Endodermal cell (in vitro differentiated cells): ENCODE data around the gene GDF2. TPM values are rescaled to one million over a fixed set of nuclear protein-coding genes. Genes with fewer than 3 reads are reported as not detected.

ENCODE experiments used
- DNase-seq: peaks from one replicate; pipeline ENCODE4 v3.0.0-alpha.2; 2017
- H3K27ac ChIP-seq: 2 replicates; pipeline ENCODE4 v1.5.1; 2013; ENCODE audit warnings: mild to moderate bottlenecking, low read depth, low read length, moderate library complexity
- H3K27me3 ChIP-seq: 2 replicates; pipeline ENCODE4 v1.6.1; 2013; ENCODE audit warnings: mild to moderate bottlenecking, low read length, moderate library complexity; ENCODE audit not compliant: insufficient read depth, control insufficient read depth, poor library complexity, severe bottlenecking
- H3K36me3 ChIP-seq: 2 replicates; pipeline ENCODE4 v1.7.0; 2013; ENCODE audit warnings: mild to moderate bottlenecking, low read length, moderate library complexity; ENCODE audit not compliant: control insufficient read depth, insufficient read depth
- H3K4me1 ChIP-seq: one replicate; pipeline ENCODE4 v1.7.0; 2013; ENCODE audit warnings: low read length; ENCODE audit not compliant: control insufficient read depth, insufficient read depth
- H3K4me3 ChIP-seq: 2 replicates; pipeline ENCODE4 v1.5.1; 2013; ENCODE audit warnings: mild to moderate bottlenecking, low read length, moderate library complexity
- H3K9ac ChIP-seq: 2 replicates; pipeline ENCODE4 v1.6.1; 2013; ENCODE audit warnings: mild to moderate bottlenecking, low read length, moderate library complexity; ENCODE audit not compliant: poor library complexity, severe bottlenecking; ENCODE audit errors: extremely low read depth
- H3K9me3 ChIP-seq: 2 replicates; pipeline ENCODE4 v1.6.1; 2013; ENCODE audit warnings: mild to moderate bottlenecking, low read length, moderate library complexity; ENCODE audit not compliant: control insufficient read depth
- H3K27ac Mint-ChIP-seq: 2 replicates; pipeline ENCODE4 v1.8.0; 2020; ENCODE audit warnings: mixed read lengths
- H3K27me3 Mint-ChIP-seq: 2 replicates; pipeline ENCODE4 v1.8.0; 2021; ENCODE audit warnings: mild to moderate bottlenecking, mixed read lengths; ENCODE audit not compliant: insufficient read depth
- H3K36me3 Mint-ChIP-seq: 2 replicates; pipeline ENCODE4 v1.8.0; 2020; ENCODE audit warnings: low read depth, mixed read lengths
- H3K4me1 Mint-ChIP-seq: 2 replicates; pipeline ENCODE4 v1.8.0; 2020; ENCODE audit warnings: mixed read lengths
- H3K4me3 Mint-ChIP-seq: 2 replicates; pipeline ENCODE4 v1.8.0; 2020; ENCODE audit warnings: mild to moderate bottlenecking, moderate library complexity, mixed read lengths
- H3K9me3 Mint-ChIP-seq: 2 replicates; pipeline ENCODE4 v1.8.0; 2020; ENCODE audit warnings: mild to moderate bottlenecking, mixed read lengths
- WGBS, 2 experiments: methylation state at CpG; one replicate each; pipeline versions ENCODE4 v1.1.5 to v1.1.7; 2013; ENCODE audit warnings: missing lambda C conversion rate in 2 of 2, mixed read lengths in 1 of 2; ENCODE audit not compliant: insufficient coverage in 1 of 2, insufficient read length in 1 of 2; 5-methylcytosine and 5-hydroxymethylcytosine counted together
- total RNA-seq, 2 donors: library from RNA; stranded (reverse); fragmentation: NEBNext Ultra II Directional in 1 of 2; extraction: Animal tissue kit (Norgen Biotek cat#: 25700) in 1 of 2; gene quantifications; 2 replicates in 1 of 2; 3 replicates in 1 of 2; pipeline ENCODE4 v1.2.1, GENCODE V29; 2021
- TF ChIP-seq, protein P1 (sequence below): fragments of 200-600 bp; sonication (generic); conservative IDR thresholded peaks from 2 replicates; pipeline ENCODE4 v1.5.0; 2021; ENCODE audit warnings: antibody characterized with exemption, mild to moderate bottlenecking

Gene GDF2
- total RNA-seq, 2 donors from 2014 or later = not detected

GRCh38 chr10:47349516-47349915 lies 27.3 kb downstream of the GDF2 start:
- 94 to 99% methylated on average over 22 of the region's 22 CpGs for WGBS, 2 experiments
- Histone ChIP-seq H3K36me3 (no peaks in the 10 kb centered on the region), H3K27me3 (no peaks in the 10 kb centered on the region), H3K9me3 (no peaks in the 10 kb centered on the region), H3K27ac (no peak overlapping the region), H3K9ac (no peak overlapping the region), H3K4me1 (no peaks in the 10 kb centered on the region), H3K4me3 (no peak overlapping the region)
- TF ChIP-seq, protein P1, sequence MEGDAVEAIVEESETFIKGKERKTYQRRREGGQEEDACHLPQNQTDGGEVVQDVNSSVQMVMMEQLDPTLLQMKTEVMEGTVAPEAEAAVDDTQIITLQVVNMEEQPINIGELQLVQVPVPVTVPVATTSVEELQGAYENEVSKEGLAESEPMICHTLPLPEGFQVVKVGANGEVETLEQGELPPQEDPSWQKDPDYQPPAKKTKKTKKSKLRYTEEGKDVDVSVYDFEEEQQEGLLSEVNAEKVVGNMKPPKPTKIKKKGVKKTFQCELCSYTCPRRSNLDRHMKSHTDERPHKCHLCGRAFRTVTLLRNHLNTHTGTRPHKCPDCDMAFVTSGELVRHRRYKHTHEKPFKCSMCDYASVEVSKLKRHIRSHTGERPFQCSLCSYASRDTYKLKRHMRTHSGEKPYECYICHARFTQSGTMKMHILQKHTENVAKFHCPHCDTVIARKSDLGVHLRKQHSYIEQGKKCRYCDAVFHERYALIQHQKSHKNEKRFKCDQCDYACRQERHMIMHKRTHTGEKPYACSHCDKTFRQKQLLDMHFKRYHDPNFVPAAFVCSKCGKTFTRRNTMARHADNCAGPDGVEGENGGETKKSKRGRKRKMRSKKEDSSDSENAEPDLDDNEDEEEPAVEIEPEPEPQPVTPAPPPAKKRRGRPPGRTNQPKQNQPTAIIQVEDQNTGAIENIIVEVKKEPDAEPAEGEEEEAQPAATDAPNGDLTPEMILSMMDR = no peak
- Mint-ChIP-seq H3K9me3 (no peaks in the 10 kb centered on the region), H3K36me3 (no peaks in the 10 kb centered on the region), H3K4me1 (no peaks in the 10 kb centered on the region), H3K27ac (no peak overlapping the region), H3K27me3 (no peaks in the 10 kb centered on the region), H3K4me3 (no peak overlapping the region)
- no peak for DNase-seq

DNA sequence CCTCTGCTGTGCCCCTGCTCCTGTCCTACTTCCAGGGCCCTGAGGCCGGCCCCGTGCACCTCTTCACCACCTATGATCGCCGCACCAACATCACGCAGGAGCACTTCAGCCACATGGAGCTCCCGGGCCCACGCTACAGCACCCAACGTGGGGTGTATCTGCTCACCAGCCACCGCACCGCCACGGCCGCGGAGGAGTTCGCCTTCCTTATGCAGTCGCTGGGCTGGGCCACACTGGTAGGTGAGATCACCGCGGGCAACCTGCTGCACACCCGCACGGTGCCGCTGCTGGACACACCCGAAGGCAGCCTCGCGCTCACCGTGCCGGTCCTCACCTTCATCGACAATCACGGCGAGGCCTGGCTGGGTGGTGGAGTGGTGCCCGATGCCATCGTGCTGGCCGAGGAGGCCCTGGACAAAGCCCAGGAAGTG lies 27.7 kb downstream of the GDF2 start:
- TF ChIP-seq, protein P1 = no peak
- H3K4me3 ChIP-seq = no peak overlapping the region
- H3K9me3 ChIP-seq = no peaks in the 10 kb centered on the region
- Mint-ChIP-seq H3K36me3 (no peaks in the 10 kb centered on the region), H3K4me3 (no peak overlapping the region), H3K4me1 (no peaks in the 10 kb centered on the region), H3K27ac (no peak overlapping the region), H3K27me3 (no peaks in the 10 kb centered on the region), H3K9me3 (no peaks in the 10 kb centered on the region)
- no peaks in the 10 kb centered on the region for H3K36me3 ChIP-seq
- no peak overlapping the region for H3K27ac ChIP-seq
- 96 to 97% methylated on average over 13 to 31 of the region's 31 CpGs for WGBS, 2 experiments
- H3K4me1 ChIP-seq = no peaks in the 10 kb centered on the region
- H3K9ac ChIP-seq = no peak overlapping the region
- H3K27me3 ChIP-seq = no peaks in the 10 kb centered on the region
- no peak for DNase-seq

DNA sequence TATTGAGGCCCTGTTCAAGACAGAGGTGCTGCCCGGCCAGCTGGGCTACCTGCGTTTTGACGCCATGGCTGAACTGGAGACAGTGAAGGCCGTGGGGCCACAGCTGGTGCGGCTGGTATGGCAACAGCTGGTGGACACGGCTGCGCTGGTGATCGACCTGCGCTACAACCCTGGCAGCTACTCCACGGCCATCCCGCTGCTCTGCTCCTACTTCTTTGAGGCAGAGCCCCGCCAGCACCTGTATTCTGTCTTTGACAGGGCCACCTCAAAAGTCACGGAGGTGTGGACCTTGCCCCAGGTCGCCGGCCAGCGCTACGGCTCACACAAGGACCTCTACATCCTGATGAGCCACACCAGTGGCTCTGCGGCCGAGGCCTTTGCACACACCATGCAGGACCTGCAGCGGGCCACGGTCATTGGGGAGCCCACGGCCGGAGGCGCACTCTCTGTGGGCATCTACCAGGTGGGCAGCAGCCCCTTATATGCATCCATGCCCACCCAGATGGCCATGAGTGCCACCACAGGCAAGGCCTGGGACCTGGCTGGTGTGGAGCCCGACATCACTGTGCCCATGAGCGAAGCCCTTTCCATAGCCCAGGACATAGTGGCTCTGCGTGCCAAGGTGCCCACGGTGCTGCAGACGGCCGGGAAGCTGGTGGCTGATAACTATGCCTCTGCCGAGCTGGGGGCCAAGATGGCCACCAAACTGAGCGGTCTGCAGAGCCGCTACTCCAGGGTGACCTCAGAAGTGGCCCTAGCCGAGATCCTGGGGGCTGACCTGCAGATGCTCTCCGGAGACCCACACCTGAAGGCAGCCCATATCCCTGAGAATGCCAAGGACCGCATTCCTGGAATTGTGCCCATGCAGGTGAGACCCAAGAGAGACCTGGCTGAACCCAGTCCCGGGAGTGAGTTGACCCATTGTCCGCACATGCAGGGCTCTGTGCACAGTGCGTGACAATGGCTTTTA lies 28.7 kb downstream of the GDF2 start:
- no peaks in the 10 kb centered on the region for H3K4me1 Mint-ChIP-seq
- Histone ChIP-seq H3K4me1 (no peaks in the 10 kb centered on the region), H3K27me3 (no peaks in the 10 kb centered on the region), H3K4me3 (no peak overlapping the region), H3K36me3 (no peaks in the 10 kb centered on the region), H3K9me3 (no peaks in the 10 kb centered on the region), H3K27ac (no peak overlapping the region), H3K9ac (no peak overlapping the region)
- H3K9me3 Mint-ChIP-seq = no peaks in the 10 kb centered on the region
- 93 to 97% methylated on average over 26 to 39 of the region's 39 CpGs for WGBS, 2 experiments
- H3K4me3 Mint-ChIP-seq = no peak overlapping the region
- H3K27me3 Mint-ChIP-seq = no peaks in the 10 kb centered on the region
- TF ChIP-seq, protein P1 = no peak
- H3K36me3 Mint-ChIP-seq = no peaks in the 10 kb centered on the region
- DNase-seq = no peak
- no peak overlapping the region for H3K27ac Mint-ChIP-seq
